Hepatocyte (in vitro differentiated cells): Measurements from ENCODE around the gene SP3. TPM values are rescaled to one million over a fixed set of nuclear protein-coding genes. Genes with fewer than 3 reads are reported as not detected.

Experiments used
- DNase-seq: peaks from one replicate; pipeline ENCODE4 v3.0.0-alpha.2; 2016; ENCODE audit warnings: low spot score
- H2AFZ ChIP-seq: fragments of 200-600 bp; sonication (generic); 2 replicates; pipeline ENCODE4 v1.6.0; 2016; ENCODE audit warnings: antibody characterized with exemption, mild to moderate bottlenecking
- H3K27ac ChIP-seq: fragments of 200-600 bp; sonication (generic); 2 replicates; pipeline ENCODE4 v1.5.1; 2016; ENCODE audit warnings: mild to moderate bottlenecking
- H3K27me3 ChIP-seq: fragments of 200-600 bp; sonication (generic); 2 replicates; pipeline ENCODE4 v1.6.1; 2016
- H3K36me3 ChIP-seq: fragments of 200-600 bp; sonication (generic); replicated peaks from 2 replicates; pipeline ENCODE4 v1.5.1; 2016; ENCODE audit warnings: low read depth; ENCODE audit not compliant: insufficient read depth
- H3K4me1 ChIP-seq: fragments of 200-600 bp; sonication (generic); 2 replicates; pipeline ENCODE4 v1.5.1; 2016; ENCODE audit warnings: mild to moderate bottlenecking, moderate library complexity; ENCODE audit not compliant: insufficient read depth
- H3K4me2 ChIP-seq: fragments of 200-600 bp; sonication (generic); 2 replicates; pipeline ENCODE4 v1.6.0; 2016
- H3K4me3 ChIP-seq: fragments of 200-600 bp; sonication (generic); 2 replicates; pipeline ENCODE4 v1.5.1; 2016; ENCODE audit warnings: mild to moderate bottlenecking
- H3K79me2 ChIP-seq: fragments of 200-600 bp; sonication (generic); 2 replicates; pipeline ENCODE4 v1.6.0; 2017; ENCODE audit warnings: mild to moderate bottlenecking
- H3K9me2 ChIP-seq: fragments of 200-600 bp; sonication (generic); replicated peaks from 2 replicates; pipeline ENCODE4 v1.6.0; 2017; ENCODE audit warnings: mild to moderate bottlenecking; ENCODE audit not compliant: insufficient read depth
- H3K9me3 ChIP-seq: fragments of 200-600 bp; sonication (generic); 2 replicates; pipeline ENCODE4 v1.5.1; 2016; ENCODE audit warnings: low read depth, mild to moderate bottlenecking
- H4K20me1 ChIP-seq: fragments of 200-600 bp; sonication (generic); 2 replicates; pipeline ENCODE4 v1.6.0; 2016; ENCODE audit warnings: mild to moderate bottlenecking; ENCODE audit not compliant: insufficient read depth, poor library complexity, severe bottlenecking
- EZH2 ChIP-seq: fragments of 200-600 bp; sonication (generic); IDR thresholded peaks from 2 replicates; pipeline ENCODE4 v1.6.1; 2016; ENCODE audit warnings: antibody characterized with exemption, mild to moderate bottlenecking, borderline replicate concordance
- EZH2phosphoT487 ChIP-seq: fragments of 200-600 bp; sonication (generic); IDR thresholded peaks from one replicate; pipeline ENCODE4 v1.6.1; 2018; ENCODE audit warnings: antibody characterized with exemption, mild to moderate bottlenecking, low read depth, moderate library complexity; ENCODE audit not compliant: unreplicated experiment, severe bottlenecking
- WGBS: methylation state at CpG from one replicate; pipeline ENCODE4 v1.1.6; 2016; ENCODE audit warnings: low lambda C conversion rate; ENCODE audit errors: missing lambda C conversion rate; 5-methylcytosine and 5-hydroxymethylcytosine counted together
- polyA plus RNA-seq: library from polyadenylated mRNA; unstranded; fragments of >200 nt; fragmentation: Nextera tagmentation; extraction: Ambion mirVana; gene quantifications from 2 replicates; pipeline ENCODE4 v1.2.1, GENCODE V29; 2016
- total RNA-seq: library from RNA; depleted of rRNA; stranded (reverse); fragments of >200 nt; gene quantifications from 2 replicates; pipeline ENCODE4 v1.2.3, GENCODE V29; 2014
- TF ChIP-seq, protein P1 (sequence below): fragments of 200-600 bp; sonication (generic); IDR thresholded peaks from 2 replicates; pipeline ENCODE4 v1.5.1; 2016; ENCODE audit warnings: antibody characterized with exemption, mild to moderate bottlenecking; ENCODE audit not compliant: poor library complexity

The SP3 gene
- total and polyA plus RNA-seq, 2 experiments from 2014 or later: 37.2 to 133 TPM

DNA sequence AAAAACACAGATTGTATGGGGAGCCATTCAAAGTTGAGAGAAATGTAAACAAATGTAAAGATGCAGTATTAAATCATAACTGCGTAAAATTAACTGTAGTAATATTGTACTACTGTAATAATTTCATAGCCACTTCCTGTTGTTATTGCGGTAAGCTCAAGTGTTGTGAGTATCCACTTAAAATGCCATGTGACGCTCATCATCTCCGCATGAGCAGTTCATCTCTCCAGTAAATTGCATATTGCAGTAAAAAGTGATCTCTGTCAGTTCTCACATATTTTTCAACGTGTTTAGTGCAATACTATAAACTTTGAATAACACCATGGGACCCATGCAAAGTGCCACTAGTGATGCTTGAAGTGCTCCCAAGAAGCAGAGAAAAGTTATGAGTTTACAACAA lies 41.8 kb upstream of the SP3 start:
- TF ChIP-seq, protein P1, sequence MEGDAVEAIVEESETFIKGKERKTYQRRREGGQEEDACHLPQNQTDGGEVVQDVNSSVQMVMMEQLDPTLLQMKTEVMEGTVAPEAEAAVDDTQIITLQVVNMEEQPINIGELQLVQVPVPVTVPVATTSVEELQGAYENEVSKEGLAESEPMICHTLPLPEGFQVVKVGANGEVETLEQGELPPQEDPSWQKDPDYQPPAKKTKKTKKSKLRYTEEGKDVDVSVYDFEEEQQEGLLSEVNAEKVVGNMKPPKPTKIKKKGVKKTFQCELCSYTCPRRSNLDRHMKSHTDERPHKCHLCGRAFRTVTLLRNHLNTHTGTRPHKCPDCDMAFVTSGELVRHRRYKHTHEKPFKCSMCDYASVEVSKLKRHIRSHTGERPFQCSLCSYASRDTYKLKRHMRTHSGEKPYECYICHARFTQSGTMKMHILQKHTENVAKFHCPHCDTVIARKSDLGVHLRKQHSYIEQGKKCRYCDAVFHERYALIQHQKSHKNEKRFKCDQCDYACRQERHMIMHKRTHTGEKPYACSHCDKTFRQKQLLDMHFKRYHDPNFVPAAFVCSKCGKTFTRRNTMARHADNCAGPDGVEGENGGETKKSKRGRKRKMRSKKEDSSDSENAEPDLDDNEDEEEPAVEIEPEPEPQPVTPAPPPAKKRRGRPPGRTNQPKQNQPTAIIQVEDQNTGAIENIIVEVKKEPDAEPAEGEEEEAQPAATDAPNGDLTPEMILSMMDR: no peak
- TF ChIP-seq EZH2: no peak
- TF ChIP-seq EZH2phosphoT487: no peak
- WGBS: 87% methylated on average over 5 of the region's 5 CpGs

DNA sequence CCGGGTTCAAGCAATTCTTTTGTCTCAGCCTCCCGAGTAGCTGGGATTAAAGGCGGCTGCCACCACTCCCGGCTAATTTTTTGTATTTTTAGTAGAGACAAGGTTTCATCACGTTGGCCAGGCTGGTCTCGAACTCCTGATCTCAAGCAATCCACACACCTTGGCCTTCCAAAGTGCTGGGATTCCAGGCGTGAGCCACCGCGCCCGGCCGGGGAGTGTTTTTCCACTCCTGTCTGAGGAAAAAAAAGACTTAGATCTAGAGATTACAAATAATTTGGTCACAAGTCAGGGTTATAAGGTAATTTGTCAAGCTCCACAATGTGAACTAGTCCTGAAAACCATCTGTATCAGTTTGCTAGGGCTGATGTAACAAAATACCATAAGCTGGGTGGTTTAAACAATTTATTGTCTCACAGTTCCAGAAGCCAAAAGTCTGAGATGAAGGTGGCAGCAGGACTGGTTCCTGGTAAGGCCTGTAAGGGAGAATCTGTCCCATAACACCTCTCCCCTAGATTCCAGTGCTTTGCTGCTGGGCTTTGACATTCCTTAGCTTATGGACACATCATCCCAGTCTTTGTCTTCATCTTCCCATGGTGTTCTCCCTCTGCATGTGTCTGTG lies 40.7 kb upstream of the SP3 start:
- TF ChIP-seq EZH2phosphoT487: no peak
- no peak for TF ChIP-seq EZH2
- TF ChIP-seq, protein P1: no peak
- H3K4me3 ChIP-seq: no peak overlapping the region
- H3K36me3 ChIP-seq: no peaks in the 10 kb centered on the region
- H3K4me1 ChIP-seq: peaks cover 28% of the 10 kb centered on the region
- H3K27me3 ChIP-seq: no peaks in the 10 kb centered on the region
- peak overlapping the region; percentile 73 for H3K27ac ChIP-seq
- WGBS: 96% methylated on average over 11 of the region's 11 CpGs
- H2AFZ ChIP-seq: no peak overlapping the region
- H3K9me2 ChIP-seq: no peaks in the 10 kb centered on the region
- no peak overlapping the region for H3K4me2 ChIP-seq
- no peaks in the 10 kb centered on the region for H4K20me1 ChIP-seq
- no peak for DNase-seq
- H3K9me3 ChIP-seq: no peaks in the 10 kb centered on the region
- no peaks in the 10 kb centered on the region for H3K79me2 ChIP-seq

More for the DNA sequence above, 41.8 kb upstream of the SP3 start:
- Histone ChIP-seq H3K79me2 (no peaks in the 10 kb centered on the region), H3K27me3 (no peaks in the 10 kb centered on the region), H2AFZ (no peak overlapping the region), H3K4me3 (no peak overlapping the region), H3K4me1 (peaks cover 39% of the 10 kb centered on the region), H3K36me3 (no peaks in the 10 kb centered on the region), H3K27ac (no peak overlapping the region), H3K9me2 (no peaks in the 10 kb centered on the region), H3K9me3 (no peaks in the 10 kb centered on the region), H3K4me2 (no peak overlapping the region), H4K20me1 (no peaks in the 10 kb centered on the region)
- no peak for DNase-seq

DNA sequence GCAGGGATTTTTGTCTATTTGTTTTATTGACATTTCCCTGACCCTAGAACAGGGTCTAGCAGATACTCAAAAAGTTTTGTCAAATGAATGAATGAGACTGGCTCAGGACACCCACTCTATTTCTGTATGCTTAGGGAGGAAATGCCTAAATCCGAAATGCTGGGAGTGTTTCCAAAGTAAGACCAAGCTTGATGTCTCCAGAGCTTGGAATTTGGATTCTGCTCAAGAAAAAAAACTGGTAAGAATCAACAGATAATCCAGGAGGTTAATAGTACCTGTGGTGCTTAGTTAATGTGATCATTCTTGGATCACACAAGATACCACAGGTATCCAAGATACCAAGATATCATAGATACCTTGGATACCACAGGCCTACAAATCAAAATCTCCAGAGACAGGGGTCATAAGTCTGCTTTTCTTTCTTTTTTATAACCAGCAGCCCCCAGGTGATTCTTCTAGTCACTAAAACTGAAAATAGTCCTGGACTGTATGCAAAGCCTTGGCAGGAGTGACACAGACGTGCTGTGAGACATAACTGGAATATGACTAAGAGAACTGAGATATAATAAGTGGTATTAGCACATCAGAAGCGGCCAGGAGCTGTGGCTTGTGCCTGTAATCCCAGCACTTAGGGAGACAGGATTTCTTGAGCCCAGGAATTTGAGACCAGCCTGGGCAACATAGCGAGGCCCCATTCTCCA lies 39.9 kb upstream of the SP3 start:
- DNase-seq: peak; percentile 53
- WGBS: 54% methylated on average over 4 of the region's 4 CpGs
- no peaks in the 10 kb centered on the region for H3K36me3 ChIP-seq
- H2AFZ ChIP-seq: no peak overlapping the region
- H3K79me2 ChIP-seq: no peaks in the 10 kb centered on the region
- no peaks in the 10 kb centered on the region for H3K9me3 ChIP-seq
- H3K27me3 ChIP-seq: no peaks in the 10 kb centered on the region
- no peaks in the 10 kb centered on the region for H3K9me2 ChIP-seq
- no peak overlapping the region for H3K4me3 ChIP-seq
- H3K27ac ChIP-seq: peak overlapping the region; percentile 73
- TF ChIP-seq EZH2 (no peak), EZH2phosphoT487 (no peak)
- TF ChIP-seq, protein P1: no peak
- peaks cover 23% of the 10 kb centered on the region for H3K4me1 ChIP-seq
- H3K4me2 ChIP-seq: peak overlapping the region; percentile 36
- no peaks in the 10 kb centered on the region for H4K20me1 ChIP-seq
